NT2/D1 (cell line): ENCODE results near the gene NCAM2.

Experiments
- SUZ12 ChIP-seq: IDR thresholded peaks from 2 replicates; pipeline ENCODE4 v1.6.1; 2011; ENCODE audit not compliant: insufficient read length, insufficient read depth; ENCODE audit errors: extremely low read depth
- YY1 ChIP-seq: IDR thresholded peaks from 2 replicates; pipeline ENCODE4 v1.6.1; 2011; ENCODE audit not compliant: insufficient read length, insufficient read depth
- ZNF274 ChIP-seq: IDR thresholded peaks from 2 replicates; pipeline ENCODE4 v1.6.1; 2011; ENCODE audit warnings: mild to moderate bottlenecking, low read depth, low read length

GRCh38 chr21:21439761-21440160 is 441.6 kb downstream of the NCAM2 start:
- TF ChIP-seq ZNF274 (no peak), YY1 (no peak), SUZ12 (no peak)
